Stomach (tissue), 9 donors: Measurements from ENCODE around the gene SMARCA4. TPM values are rescaled to one million over a fixed set of nuclear protein-coding genes. Genes with fewer than 3 reads are reported as not detected.

Experiments used
- DNase-seq, 2 donors: peaks; one replicate each; pipeline versions ENCODE4 v3.0.0 to v3.0.0-alpha.2; 2013 to 2019
- H3K27ac ChIP-seq, 5 donors: fragments of 200-600 bp in 4 of 5; sonication (generic) in 4 of 5; one replicate each; pipeline ENCODE4 v1.5.1; 2013 to 2019; ENCODE audit warnings: mild to moderate bottlenecking in 1 of 5, moderate library complexity in 1 of 5
- H3K27me3 ChIP-seq, 3 donors: fragments of 200-600 bp; sonication (generic); one replicate each; pipeline ENCODE4 v1.5.1; 2017 to 2019; ENCODE audit warnings: mixed run types in 1 of 3
- H3K36me3 ChIP-seq, 4 donors: fragments of 200-600 bp; sonication (generic); 1 replicate in 3 of 4; 2 replicates in 1 of 4; pipeline ENCODE4 v1.5.1; 2016 to 2019
- H3K4me1 ChIP-seq, 4 donors: fragments of 200-600 bp; sonication (generic); one replicate each; pipeline ENCODE4 v1.5.1; 2016 to 2019
- H3K4me3 ChIP-seq, 4 donors: fragments of 200-600 bp; sonication (generic) in 3 of 4; one replicate each; pipeline ENCODE4 v1.5.1; 2016 to 2019; ENCODE audit warnings: mild to moderate bottlenecking in 1 of 4
- H3K9me3 ChIP-seq, 4 donors: fragments of 200-600 bp; sonication (generic); one replicate each; pipeline ENCODE4 v1.5.1; 2016 to 2019
- EP300 ChIP-seq: sonication (generic); formaldehyde crosslinking; IDR thresholded peaks from one replicate; pipeline ENCODE4 v1.6.1; 2017; ENCODE audit warnings: antibody characterized with exemption
- POLR2A ChIP-seq, 4 donors: fragments of 450-650 bp; IDR thresholded peaks; one replicate each; pipeline ENCODE4 v1.6.1; 2016; ENCODE audit warnings: antibody characterized with exemption in 4 of 4, control low read depth in 2 of 4, mild to moderate bottlenecking in 1 of 4, moderate library complexity in 1 of 4
- POLR2AphosphoS5 ChIP-seq, 3 donors: sonication (generic); formaldehyde crosslinking; IDR thresholded peaks; one replicate each; pipeline ENCODE4 v1.6.1; 2016; ENCODE audit warnings: antibody characterized with exemption in 3 of 3
- WGBS, 5 donors: extraction: QIAGEN DNeasy Blood & Tissue Kit in 3 of 5; methylation state at CpG; one replicate each; pipeline versions ENCODE4 v1.1.5 to v1.1.7; 2013 to 2018; 5-methylcytosine and 5-hydroxymethylcytosine counted together
- intact Hi-C: fragments of 100-400 bp; cut with DNase I; formaldehyde crosslinking; loops from one replicate; pipeline ENCODE4 v1.15.1; 2023; ENCODE audit warnings: low total_unique reads
- polyA plus RNA-seq, 3 donors: library from polyadenylated mRNA; stranded (reverse); fragments of 200-250 nt; gene quantifications; one replicate each; pipeline ENCODE4 v1.2.3, GENCODE V29; 2013
- small RNA-seq, 4 donors: library from RNA; depleted of rRNA; stranded (forward); fragments of <200 nt; gene quantifications; one replicate each; pipeline ENCODE3, GENCODE V24; 2016
- total RNA-seq, 5 donors: library from RNA; depleted of rRNA; stranded (reverse); fragments of >200 nt; gene quantifications; one replicate each; pipeline versions ENCODE4 v1.1.0 to v1.2.3, GENCODE V29; 2014 to 2016
- TF ChIP-seq, protein P1 (sequence below), 7 experiments: fragments of 450-650 bp in 4 of 7; fragments of 200-600 bp in 3 of 7; sonication (generic) in 3 of 7; IDR thresholded peaks; one replicate each; pipeline ENCODE4 v1.5.1; 2016 to 2019; ENCODE audit warnings: antibody characterized with exemption in 7 of 7, control low read depth in 2 of 7, mild to moderate bottlenecking in 1 of 7
- donor health status: healthy with polysubstance abuse.
- donor health status: Bipolar disorder and iron deficiency.
- donor health status: healthy.

Gene SMARCA4
- total and polyA plus RNA-seq, 8 donors = 28.6 to 158 (median 60.9) TPM

- Histone ChIP-seq H3K27ac (peak overlapping the region in 4 of 5 donors; percentile 20 to 73 (median 26)), H3K9me3 (no peaks in the 10 kb centered on the region), H3K36me3 (peaks cover 83 to 100% (median 100%) of the 10 kb centered on the region in 4 donors), H3K4me1 (peaks cover 0 to 18% (median 8%) of the 10 kb centered on the region in 4 donors), H3K27me3 (no peaks in the 10 kb centered on the region), H3K4me3 (no peak overlapping the region)
- TF ChIP-seq, protein P1, sequence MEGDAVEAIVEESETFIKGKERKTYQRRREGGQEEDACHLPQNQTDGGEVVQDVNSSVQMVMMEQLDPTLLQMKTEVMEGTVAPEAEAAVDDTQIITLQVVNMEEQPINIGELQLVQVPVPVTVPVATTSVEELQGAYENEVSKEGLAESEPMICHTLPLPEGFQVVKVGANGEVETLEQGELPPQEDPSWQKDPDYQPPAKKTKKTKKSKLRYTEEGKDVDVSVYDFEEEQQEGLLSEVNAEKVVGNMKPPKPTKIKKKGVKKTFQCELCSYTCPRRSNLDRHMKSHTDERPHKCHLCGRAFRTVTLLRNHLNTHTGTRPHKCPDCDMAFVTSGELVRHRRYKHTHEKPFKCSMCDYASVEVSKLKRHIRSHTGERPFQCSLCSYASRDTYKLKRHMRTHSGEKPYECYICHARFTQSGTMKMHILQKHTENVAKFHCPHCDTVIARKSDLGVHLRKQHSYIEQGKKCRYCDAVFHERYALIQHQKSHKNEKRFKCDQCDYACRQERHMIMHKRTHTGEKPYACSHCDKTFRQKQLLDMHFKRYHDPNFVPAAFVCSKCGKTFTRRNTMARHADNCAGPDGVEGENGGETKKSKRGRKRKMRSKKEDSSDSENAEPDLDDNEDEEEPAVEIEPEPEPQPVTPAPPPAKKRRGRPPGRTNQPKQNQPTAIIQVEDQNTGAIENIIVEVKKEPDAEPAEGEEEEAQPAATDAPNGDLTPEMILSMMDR (IDR thresholded peaks at IDR 0.05) = no peak
- no peak for TF ChIP-seq POLR2A (IDR thresholded peaks at IDR 0.05)
- peak; percentile 4 for TF ChIP-seq EP300
- TF ChIP-seq POLR2AphosphoS5 (IDR thresholded peaks at IDR 0.05) = peak; percentile 24 to 78 (median 59)
- intact Hi-C loops = no loop called here
- 71 to 82% (median 81%) methylated on average over 13 of the region's 13 CpGs for WGBS, 5 donors
- peak in 1 of 2 donors; percentile 74 for DNase-seq
These were observed 145.6 kb downstream of the SMARCA4 start for GRCh38 chr19:11106477-11106876.

- peaks cover 87 to 100% (median 100%) of the 10 kb centered on the region in 4 donors for H3K36me3 ChIP-seq
- H3K4me3 ChIP-seq = no peak overlapping the region
- 88 to 93% (median 90%) methylated on average over 6 of the region's 6 CpGs for WGBS, 5 donors
- no peak overlapping the region for H3K27ac ChIP-seq
- TF ChIP-seq, protein P1 (IDR thresholded peaks at IDR 0.05) = no peak
- TF ChIP-seq EP300 (no peak), POLR2AphosphoS5 (IDR thresholded peaks at IDR 0.05) (no peak), POLR2A (IDR thresholded peaks at IDR 0.05) (no peak)
- peaks cover 0 to 11% (median under 1%) of the 10 kb centered on the region in 4 donors for H3K4me1 ChIP-seq
- no peak for DNase-seq
- no peaks in the 10 kb centered on the region for H3K9me3 ChIP-seq
- no peaks in the 10 kb centered on the region for H3K27me3 ChIP-seq
- intact Hi-C loops = no loop called here
These were observed 147.9 kb downstream of the SMARCA4 start for GRCh38 chr19:11108746-11109145.

DNA sequence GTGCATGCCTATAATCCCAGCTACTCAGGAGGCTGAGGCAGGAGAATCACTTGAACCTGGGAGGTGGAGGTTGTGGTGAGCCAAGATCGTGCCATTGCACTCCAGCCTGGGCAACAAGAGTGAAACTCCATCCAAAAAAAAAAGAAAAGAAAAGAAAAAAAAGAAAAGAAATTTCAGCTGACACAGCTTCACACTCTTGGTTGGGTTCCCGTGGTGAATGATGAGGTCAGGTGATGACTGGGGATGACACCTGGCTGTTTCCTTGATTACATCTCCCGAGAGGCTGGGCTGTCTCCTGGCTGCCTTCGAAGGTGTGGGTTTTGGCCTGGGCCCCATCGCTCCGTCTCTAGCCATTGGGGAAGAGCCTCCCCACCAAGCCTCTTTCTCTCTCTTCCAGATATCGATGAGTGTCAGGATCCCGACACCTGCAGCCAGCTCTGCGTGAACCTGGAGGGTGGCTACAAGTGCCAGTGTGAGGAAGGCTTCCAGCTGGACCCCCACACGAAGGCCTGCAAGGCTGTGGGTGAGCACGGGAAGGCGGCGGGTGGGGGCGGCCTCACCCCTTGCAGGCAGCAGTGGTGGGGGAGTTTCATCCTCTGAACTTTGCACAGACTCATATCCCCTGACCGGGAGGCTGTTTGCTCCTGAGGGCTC lies 150.4 kb downstream of the SMARCA4 start:
- DNase-seq = no peak
- no peak overlapping the region for H3K27ac ChIP-seq
- H3K36me3 ChIP-seq = peaks cover 90 to 100% (median 100%) of the 10 kb centered on the region in 4 donors
- no peak overlapping the region for H3K4me3 ChIP-seq
- no peaks in the 10 kb centered on the region for H3K27me3 ChIP-seq
- no peak for TF ChIP-seq EP300
- TF ChIP-seq, protein P1 (IDR thresholded peaks at IDR 0.05) = no peak
- TF ChIP-seq POLR2AphosphoS5 (IDR thresholded peaks at IDR 0.05) = no peak
- TF ChIP-seq POLR2A (IDR thresholded peaks at IDR 0.05) = no peak
- intact Hi-C loops = no loop called here
- WGBS, 5 donors = 87 to 94% (median 88%) methylated on average over 15 of the region's 15 CpGs
- H3K9me3 ChIP-seq = no peaks in the 10 kb centered on the region
- peaks cover 0 to 2% (median 0%) of the 10 kb centered on the region in 4 donors for H3K4me1 ChIP-seq

DNA sequence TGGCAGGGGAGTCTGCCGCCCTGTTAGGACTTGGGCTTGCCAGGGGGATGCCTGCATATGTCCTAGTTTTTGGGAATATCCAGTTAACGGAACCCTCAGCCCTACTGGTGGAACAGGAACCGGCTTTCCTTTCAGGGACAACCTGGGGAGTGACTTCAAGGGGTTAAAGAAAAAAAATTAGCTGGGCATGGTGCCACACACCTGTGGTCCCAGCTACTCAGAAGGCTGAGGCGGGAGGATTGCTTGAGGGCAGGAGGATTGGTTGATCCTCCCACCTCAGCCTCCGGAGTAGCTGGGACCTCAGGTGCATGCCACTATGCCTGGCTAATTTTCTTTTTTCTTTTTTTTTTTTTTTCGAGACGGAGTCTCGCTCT lies 150.9 kb downstream of the SMARCA4 start:
- intact Hi-C loops = no loop called here
- Histone ChIP-seq H3K4me3 (no peak overlapping the region), H3K36me3 (peaks cover 90 to 100% (median 100%) of the 10 kb centered on the region in 4 donors), H3K27ac (no peak overlapping the region), H3K27me3 (no peaks in the 10 kb centered on the region), H3K9me3 (no peaks in the 10 kb centered on the region), H3K4me1 (no peaks in the 10 kb centered on the region)
- no peak for TF ChIP-seq POLR2AphosphoS5 (IDR thresholded peaks at IDR 0.05)
- WGBS, 5 donors = 70 to 79% (median 71%) methylated on average over 5 to 8 of the region's 8 CpGs
- no peak for DNase-seq

Small RNAs within 50 kb of the gene (small RNA-seq; reads per million reads assigned to genes)
- 0 reads per million in 4 donors for gene RF02271
- gene RN7SL192P = 0 reads per million in 4 donors

Other genes with a start within 250 kb of the SMARCA4 start
- gene DNM2, start 243.0 kb upstream of the SMARCA4 start, total RNA-seq = 100 to 1,000 TPM; 270 to 541 (median 289) TPM
- gene DNM2, start 243.0 kb upstream of the SMARCA4 start, polyA plus RNA-seq = 100 to 1,000 TPM in 1 of 3 donors, 10 to 100 TPM in 2; 77.8 to 130 (median 83.6) TPM
- 10 to 100 TPM in 4 of 5 donors, under 1 TPM in 1; 0.58 to 45.2 (median 20.4) TPM for gene TMED1, start 124.8 kb upstream of the SMARCA4 start, total RNA-seq
- 10 to 100 TPM; 17.9 to 24.5 (median 21.9) TPM for gene TMED1, start 124.8 kb upstream of the SMARCA4 start, polyA plus RNA-seq
- gene C19orf38, start 112.6 kb upstream of the SMARCA4 start, total RNA-seq = 1 to 10 TPM in 2 of 5 donors, not detected in 3; 1.8 to 2.2 TPM
- 1 to 10 TPM in 1 of 3 donors, under 1 TPM in 2; 0.92 to 1.2 (median 1.00) TPM for gene C19orf38, start 112.6 kb upstream of the SMARCA4 start, polyA plus RNA-seq
- gene CARM1, start 89.5 kb upstream of the SMARCA4 start, total RNA-seq = 10 to 100 TPM in 4 of 5 donors, 1 to 10 TPM in 1; 5.2 to 21.0 (median 15.6) TPM
- 10 to 100 TPM; 15.1 to 19.2 (median 18.2) TPM for gene CARM1, start 89.5 kb upstream of the SMARCA4 start, polyA plus RNA-seq
- 10 to 100 TPM in 4 of 5 donors, under 1 TPM in 1; 0.58 to 72.3 (median 52.6) TPM for gene YIPF2, start 32.4 kb upstream of the SMARCA4 start, total RNA-seq
- 10 to 100 TPM; 19.1 to 28.6 (median 28.6) TPM for gene YIPF2, start 32.4 kb upstream of the SMARCA4 start, polyA plus RNA-seq
- 100 to 1,000 TPM in 1 of 5 donors, 10 to 100 TPM in 3, 1 to 10 TPM in 1; 9.8 to 294 (median 34.4) TPM for gene TIMM29, start 32.2 kb upstream of the SMARCA4 start, total RNA-seq
- 10 to 100 TPM; 14.3 to 18.6 (median 14.3) TPM for gene TIMM29, start 32.2 kb upstream of the SMARCA4 start, polyA plus RNA-seq
- gene LDLR, start 128.4 kb downstream of the SMARCA4 start, total RNA-seq = 100 to 1,000 TPM in 4 of 5 donors, 10 to 100 TPM in 1; 45.5 to 626 (median 149) TPM
- 10 to 100 TPM; 23.2 to 36.4 (median 27.6) TPM for gene LDLR, start 128.4 kb downstream of the SMARCA4 start, polyA plus RNA-seq
- gene SPC24, start 194.8 kb downstream of the SMARCA4 start, total RNA-seq = 10 to 100 TPM in 3 of 5 donors, not detected in 2; 11.9 to 20.4 (median 18.7) TPM
- 1 to 10 TPM; 3.7 to 6.5 (median 5.0) TPM for gene SPC24, start 194.8 kb downstream of the SMARCA4 start, polyA plus RNA-seq
- gene KANK2, start 236.5 kb downstream of the SMARCA4 start, total RNA-seq = 100 to 1,000 TPM; 120 to 415 (median 251) TPM
- gene KANK2, start 236.5 kb downstream of the SMARCA4 start, polyA plus RNA-seq = 100 to 1,000 TPM in 2 of 3 donors, 10 to 100 TPM in 1; 82.4 to 158 (median 144) TPM